Activated CD4-positive, alpha-beta T cell treated with anti-CD3 and anti-CD28 coated beads, Interleukin-2, amount 50 U/mL, for 16 hours (primary cell): ENCODE measurements around the gene NAT9.

Source experiments
- DNase-seq: peaks from one replicate; pipeline ENCODE4 v3.0.0-alpha.2; 2020

Gene NAT9

GRCh38 chr17:74776044-74776962, at the start of gene NAT9:
NAT9 (minus strand) TSS chr17:74776345; CDS start chr17:74775698, 647 bp downstream.
- DNase-seq = peak; percentile 99

GRCh38 chr17:74824961-74825627, 48.9 kb upstream of the NAT9 start:
- DNase-seq = no peak

GRCh38 chr17:74822939-74823367, 46.8 kb upstream of the NAT9 start:
- no peak for DNase-seq

GRCh38 chr17:74822335-74822938, 46.3 kb upstream of the NAT9 start:
- DNase-seq = no peak

- no peak for DNase-seq
Observed at GRCh38 chr17:74821655-74822334, 45.6 kb upstream of the NAT9 start.

- DNase-seq = no peak
Observed at GRCh38 chr17:74819801-74820436, 43.8 kb upstream of the NAT9 start.

GRCh38 chr17:74818291-74818938, 42.3 kb upstream of the NAT9 start:
- DNase-seq = no peak

- no peak for DNase-seq
Observed at GRCh38 chr17:74816905-74817620, 40.9 kb upstream of the NAT9 start.

GRCh38 chr17:74815550-74816370, 39.6 kb upstream of the NAT9 start:
- no peak for DNase-seq

- no peak for DNase-seq
Observed at GRCh38 chr17:74815067-74815466, 38.9 kb upstream of the NAT9 start.

- DNase-seq = no peak
Observed at GRCh38 chr17:74814453-74814852, 38.3 kb upstream of the NAT9 start.

GRCh38 chr17:74812109-74813009, 36.2 kb upstream of the NAT9 start:
- DNase-seq = no peak

GRCh38 chr17:74810699-74811485, 34.7 kb upstream of the NAT9 start:
- no peak for DNase-seq

- DNase-seq = no peak
Observed at GRCh38 chr17:74808714-74809430, 32.7 kb upstream of the NAT9 start.

GRCh38 chr17:74807925-74808324, 31.8 kb upstream of the NAT9 start:
- DNase-seq = no peak

- DNase-seq = no peak
Observed at GRCh38 chr17:74807441-74807840, 31.3 kb upstream of the NAT9 start.

GRCh38 chr17:74806334-74806733, 30.2 kb upstream of the NAT9 start:
- DNase-seq = no peak

- no peak for DNase-seq
Observed at GRCh38 chr17:74805591-74805991, 29.4 kb upstream of the NAT9 start.
